Peyer's patch (tissue), 4 donors: ENCODE measurements around the gene VPS50.
"Not testable (repeated sequence)": the region's sequence is repeated elsewhere in the genome, so short reads cannot be mapped to it uniquely, and the experiment has no call there.

Source experiments
- POLR2A ChIP-seq, 2 donors: fragments of 450-650 bp; IDR thresholded peaks; one replicate each; pipeline ENCODE4 v1.5.1; 2017; ENCODE audit warnings: antibody characterized with exemption in 2 of 2, mild to moderate bottlenecking in 2 of 2, moderate library complexity in 2 of 2
- TF ChIP-seq, protein P1 (sequence below), 6 experiments: fragments of 450-650 bp in 4 of 6; fragments of 200-600 bp in 2 of 6; sonication (generic) in 1 of 6; IDR thresholded peaks; one replicate each; pipeline ENCODE4 v1.5.1; 2017 to 2019; ENCODE audit warnings: antibody characterized with exemption in 6 of 6, mild to moderate bottlenecking in 3 of 6, moderate library complexity in 1 of 6

DNA sequence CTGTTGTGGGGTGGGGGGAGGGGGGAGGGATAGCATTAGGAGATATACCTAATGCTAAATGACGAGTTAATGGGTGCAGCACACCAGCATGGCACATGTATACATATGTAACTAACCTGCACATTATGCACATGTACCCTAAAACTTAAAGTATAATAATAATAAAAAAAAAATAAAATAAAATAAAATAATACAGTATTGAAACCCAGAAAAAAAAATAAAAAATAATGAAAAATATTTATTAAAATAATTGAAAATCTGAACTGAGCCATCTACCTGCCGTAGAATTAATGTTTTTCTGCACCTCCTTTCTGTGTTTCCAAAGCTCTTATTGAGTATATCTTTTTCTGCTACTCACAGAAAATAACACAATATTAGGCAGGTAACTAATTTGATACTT, 94.1 kb downstream of the VPS50 start:
- TF ChIP-seq, protein P1, sequence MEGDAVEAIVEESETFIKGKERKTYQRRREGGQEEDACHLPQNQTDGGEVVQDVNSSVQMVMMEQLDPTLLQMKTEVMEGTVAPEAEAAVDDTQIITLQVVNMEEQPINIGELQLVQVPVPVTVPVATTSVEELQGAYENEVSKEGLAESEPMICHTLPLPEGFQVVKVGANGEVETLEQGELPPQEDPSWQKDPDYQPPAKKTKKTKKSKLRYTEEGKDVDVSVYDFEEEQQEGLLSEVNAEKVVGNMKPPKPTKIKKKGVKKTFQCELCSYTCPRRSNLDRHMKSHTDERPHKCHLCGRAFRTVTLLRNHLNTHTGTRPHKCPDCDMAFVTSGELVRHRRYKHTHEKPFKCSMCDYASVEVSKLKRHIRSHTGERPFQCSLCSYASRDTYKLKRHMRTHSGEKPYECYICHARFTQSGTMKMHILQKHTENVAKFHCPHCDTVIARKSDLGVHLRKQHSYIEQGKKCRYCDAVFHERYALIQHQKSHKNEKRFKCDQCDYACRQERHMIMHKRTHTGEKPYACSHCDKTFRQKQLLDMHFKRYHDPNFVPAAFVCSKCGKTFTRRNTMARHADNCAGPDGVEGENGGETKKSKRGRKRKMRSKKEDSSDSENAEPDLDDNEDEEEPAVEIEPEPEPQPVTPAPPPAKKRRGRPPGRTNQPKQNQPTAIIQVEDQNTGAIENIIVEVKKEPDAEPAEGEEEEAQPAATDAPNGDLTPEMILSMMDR (IDR thresholded peaks at IDR 0.05), result not testable (repeated sequence)
- not testable (repeated sequence) for TF ChIP-seq POLR2A (IDR thresholded peaks at IDR 0.05)
